Frontal cortex (tissue), 4 donors: ENCODE measurements around the gene TFCP2L1. TPM values are rescaled to one million over a fixed set of nuclear protein-coding genes. Genes with fewer than 3 reads are reported as not detected.
"Not testable (repeated sequence)": the region's sequence is repeated elsewhere in the genome, so short reads cannot be mapped to it uniquely, and the experiment has no call there.

Experiments used
- DNase-seq, 2 donors: peaks; one replicate each; pipeline ENCODE4 v3.0.0; 2012; ENCODE audit warnings: low spot score in 2 of 2
- FAIRE-seq: peaks from 2 replicates; lab custom pipeline; 2012; peaks lifted over from hg19 to GRCh38; lab: Jason Lieb, UNC
- total RNA-seq: library from RNA; depleted of rRNA; stranded (reverse); fragments of >200 nt; gene quantifications from one replicate; pipeline ENCODE4 v1.2.3, GENCODE V29; 2014
- donor health status: control.
- donor health status: control.
- donor health status: control.

The TFCP2L1 gene
- total RNA-seq, 1 donor from 2014 or later: under 0.01 TPM

GRCh38 chr2:121276341-121276740, 8.7 kb downstream of the TFCP2L1 start:
- FAIRE-seq (no peak), DNase-seq (no peak)

GRCh38 chr2:121273116-121273515, 11.9 kb downstream of the TFCP2L1 start:
- DNase-seq (no peak), FAIRE-seq (no peak)

- no peak for DNase-seq
- no peak for FAIRE-seq
These were observed 12.4 kb downstream of the TFCP2L1 start for GRCh38 chr2:121272596-121272995.

- not testable (repeated sequence) for DNase-seq, FAIRE-seq
These were observed 15.6 kb downstream of the TFCP2L1 start for GRCh38 chr2:121269436-121269835.

- FAIRE-seq (no peak), DNase-seq (no peak)
These were observed 18.4 kb downstream of the TFCP2L1 start for GRCh38 chr2:121266543-121267106.

- DNase-seq: no peak
- no peak for FAIRE-seq
These were observed 20.8 kb downstream of the TFCP2L1 start for GRCh38 chr2:121263996-121264715.

GRCh38 chr2:121260370-121261154, 24.4 kb downstream of the TFCP2L1 start:
- no peak for DNase-seq
- FAIRE-seq: no peak

- DNase-seq (no peak), FAIRE-seq (no peak)
These were observed 27.0 kb downstream of the TFCP2L1 start for GRCh38 chr2:121258051-121258450.

- DNase-seq (no peak), FAIRE-seq (no peak)
These were observed 27.5 kb downstream of the TFCP2L1 start for GRCh38 chr2:121257480-121257840.

- no peak for FAIRE-seq
- no peak for DNase-seq
These were observed 28.1 kb downstream of the TFCP2L1 start for GRCh38 chr2:121256720-121257479.

- DNase-seq (no peak), FAIRE-seq (no peak)
These were observed 29.6 kb downstream of the TFCP2L1 start for GRCh38 chr2:121255358-121255757.

GRCh38 chr2:121254748-121255147, 30.3 kb downstream of the TFCP2L1 start:
- DNase-seq: no peak
- FAIRE-seq: no peak

GRCh38 chr2:121253674-121254240, 31.2 kb downstream of the TFCP2L1 start:
- DNase-seq (no peak), FAIRE-seq (no peak)

GRCh38 chr2:121253021-121253673, 31.9 kb downstream of the TFCP2L1 start:
- FAIRE-seq (no peak), DNase-seq (no peak)

- DNase-seq (no peak), FAIRE-seq (no peak)
These were observed 33.5 kb downstream of the TFCP2L1 start for GRCh38 chr2:121251497-121251896.

GRCh38 chr2:121248766-121249343, 36.1 kb downstream of the TFCP2L1 start:
- no peak for DNase-seq
- FAIRE-seq: no peak

GRCh38 chr2:121247971-121248370, 37.0 kb downstream of the TFCP2L1 start:
- no peak for DNase-seq
- FAIRE-seq: no peak

GRCh38 chr2:121247534-121247933, 37.5 kb downstream of the TFCP2L1 start:
- FAIRE-seq (no peak), DNase-seq (no peak)

GRCh38 chr2:121246704-121247255, 38.2 kb downstream of the TFCP2L1 start:
- DNase-seq: no peak

More at GRCh38 chr2:121246704-121247255, 38.2 kb downstream of the TFCP2L1 start:
- FAIRE-seq: no peak
